HepG2 (cell line): ENCODE results near the gene RSPRY1. TPM values are rescaled to one million over a fixed set of nuclear protein-coding genes. Genes with fewer than 3 reads are reported as not detected.

Experiments
- ARHGAP35 ChIP-seq: sonication (generic); formaldehyde crosslinking; IDR thresholded peaks from 2 replicates; pipeline ENCODE4 v1.9.0; 2022; ENCODE audit warnings: mild to moderate bottlenecking, inconsistent platforms, moderate library complexity, missing genetic modification reagents, borderline replicate concordance
- ATF1 ChIP-seq: IDR thresholded peaks from 2 replicates; pipeline ENCODE4 v1.6.1; 2016; ENCODE audit warnings: mild to moderate bottlenecking, control low read depth
- GATAD2A ChIP-seq: IDR thresholded peaks from 2 replicates; pipeline ENCODE4 v1.6.1; 2016
- HMG20A ChIP-seq: IDR thresholded peaks from 2 replicates; pipeline ENCODE4 v1.6.1; 2016; ENCODE audit warnings: borderline replicate concordance
- HOXA9 ChIP-seq: sonication (generic); formaldehyde crosslinking; IDR thresholded peaks from 2 replicates; pipeline ENCODE4 v1.8.1; 2022; ENCODE audit warnings: missing genetic modification reagents, mild to moderate bottlenecking, moderate library complexity, borderline replicate concordance
- IRF2 ChIP-seq: IDR thresholded peaks from 2 replicates; pipeline ENCODE4 v1.6.1; 2018; ENCODE audit warnings: missing genetic modification reagents, missing compliant biosample characterization
- MAFF ChIP-seq: IDR thresholded peaks from 2 replicates; pipeline ENCODE4 v1.6.1; 2011; ENCODE audit warnings: low read depth, low read length, improper control_type of control experiment
- PPARG ChIP-seq: conservative IDR thresholded peaks from 2 replicates; pipeline ENCODE4 v1.6.1; 2016; ENCODE audit warnings: missing biosample characterization, missing genetic modification reagents
- SIX4 ChIP-seq: sonication (generic); formaldehyde crosslinking; IDR thresholded peaks from 2 replicates; pipeline ENCODE4 v1.4.0; 2020; ENCODE audit warnings: missing genetic modification reagents
- STAG1 ChIP-seq: sonication (generic); formaldehyde crosslinking; IDR thresholded peaks from 2 replicates; pipeline ENCODE4 v1.4.0; 2020; ENCODE audit warnings: missing genetic modification reagents
- ZFYVE20 ChIP-seq: sonication (generic); formaldehyde crosslinking; IDR thresholded peaks from 2 replicates; pipeline ENCODE4 v1.8.0; 2023; ENCODE audit warnings: low read depth, mild to moderate bottlenecking, moderate library complexity, missing genetic modification reagents, borderline replicate concordance
- ZNF768 ChIP-seq: sonication (generic); formaldehyde crosslinking; IDR thresholded peaks from 2 replicates; pipeline ENCODE4 v1.4.0; 2020; ENCODE audit warnings: missing genetic modification reagents
- ZNF816 ChIP-seq: sonication (generic); formaldehyde crosslinking; IDR thresholded peaks from 2 replicates; pipeline ENCODE4 v1.8.0; 2022; ENCODE audit warnings: missing genetic modification reagents, mild to moderate bottlenecking, borderline replicate concordance
- ZNF878 ChIP-seq: sonication (generic); formaldehyde crosslinking; IDR thresholded peaks from 2 replicates; pipeline ENCODE4 v1.8.1; 2023; ENCODE audit warnings: mild to moderate bottlenecking, missing genetic modification reagents, moderate library complexity
- ZNF891 ChIP-seq: sonication (generic); formaldehyde crosslinking; IDR thresholded peaks from 2 replicates; pipeline ENCODE4 v1.5.0; 2020; ENCODE audit warnings: mild to moderate bottlenecking, missing genetic modification reagents
- ZSCAN30 ChIP-seq: sonication (generic); formaldehyde crosslinking; IDR thresholded peaks from 2 replicates; pipeline ENCODE4 v1.5.0; 2020; ENCODE audit warnings: mild to moderate bottlenecking, missing genetic modification reagents
- polyA plus RNA-seq, 8 experiments: library from polyadenylated mRNA; depleted of rRNA in 3 of 8; stranded (reverse) in 7 of 8; unstranded in 1 of 8; fragments of >200 nt; fragmentation: Illumina TruSeq in 4 of 8; extraction: Trizol in 4 of 8; gene quantifications; 2 replicates each; pipeline versions ENCODE4 v1.2.1 to v1.2.3, GENCODE V29; 2011 to 2016; ENCODE audit warnings: low read depth in 4 of 8, missing spikeins in 1 of 8, mixed read lengths in 1 of 8; ENCODE audit not compliant: insufficient read depth in 1 of 8
- total RNA-seq, 5 experiments: library from RNA; depleted of rRNA; stranded (reverse); fragments of >200 nt; fragmentation: Illumina TruSeq; extraction: Trizol; gene quantifications; 2 replicates each; pipeline ENCODE4 v1.2.3, GENCODE V29; 2016; ENCODE audit warnings: low read depth in 1 of 5
- TF ChIP-seq, protein P1 (sequence below): sonication (generic); formaldehyde crosslinking; IDR thresholded peaks from 2 replicates; pipeline ENCODE4 v1.8.0; 2022; ENCODE audit warnings: mild to moderate bottlenecking, missing genetic modification reagents, moderate library complexity

The RSPRY1 gene
- total and polyA plus RNA-seq, 2 of the 13 experiments (the other 11 are each of a cell fraction or from before 2014, with no cell fraction given), result 53.4 to 61.0 TPM

DNA sequence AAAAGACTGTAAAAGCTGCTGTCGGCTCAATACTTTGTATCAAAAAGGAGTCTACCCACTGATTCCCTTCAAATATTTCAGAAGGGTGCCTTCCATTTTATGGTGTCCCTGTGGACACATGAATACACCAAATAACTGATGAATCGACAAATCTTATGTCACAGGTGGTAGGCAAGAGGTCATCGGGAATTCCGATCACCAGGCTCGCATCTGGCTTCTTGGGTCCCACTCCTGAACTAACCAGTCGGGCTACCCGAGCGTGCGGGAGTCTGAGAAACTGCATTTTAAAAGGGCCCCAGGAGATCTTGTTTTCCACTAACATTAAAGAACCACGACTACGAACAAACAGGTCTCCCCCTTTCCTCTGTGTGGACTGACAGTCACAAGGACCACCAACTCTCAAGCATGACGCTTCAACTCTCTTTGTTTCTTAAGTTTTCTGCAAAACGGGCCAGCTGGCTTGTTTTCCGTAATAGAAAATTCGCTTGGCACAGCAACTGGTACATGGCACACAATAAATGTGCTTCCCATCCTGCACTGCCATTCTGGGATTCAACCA, 1.2 kb upstream of the RSPRY1 start (continued):
- TF ChIP-seq ZSCAN30 (CRISPR knock-in tag) (no peak), ZNF891 (no peak), ZNF768 (CRISPR knock-in tag) (no peak), ZNF816 (CRISPR knock-in tag) (0 out of 2 replicates have a peak, but pooled peaks have one; percentile 83), HMG20A (CRISPR knock-in tag) (no peak), ZNF878 (no peak), ARHGAP35 (CRISPR knock-in tag) (no peak), IRF2 (CRISPR knock-in tag) (0 out of 2 replicates have a peak, but pooled peaks have one; percentile 9), STAG1 (CRISPR knock-in tag) (peak; percentile 3; the same call in 1 of the 2 replicates), PPARG (CRISPR knock-in tag) (peak; percentile 82), GATAD2A (CRISPR knock-in tag) (no peak), ATF1 (CRISPR knock-in tag) (no peak), MAFF (peak; percentile 94), HOXA9 (CRISPR knock-in tag) (no peak), ZFYVE20 (CRISPR knock-in tag) (no peak), SIX4 (CRISPR knock-in tag) (no peak)
- TF ChIP-seq, protein P1, sequence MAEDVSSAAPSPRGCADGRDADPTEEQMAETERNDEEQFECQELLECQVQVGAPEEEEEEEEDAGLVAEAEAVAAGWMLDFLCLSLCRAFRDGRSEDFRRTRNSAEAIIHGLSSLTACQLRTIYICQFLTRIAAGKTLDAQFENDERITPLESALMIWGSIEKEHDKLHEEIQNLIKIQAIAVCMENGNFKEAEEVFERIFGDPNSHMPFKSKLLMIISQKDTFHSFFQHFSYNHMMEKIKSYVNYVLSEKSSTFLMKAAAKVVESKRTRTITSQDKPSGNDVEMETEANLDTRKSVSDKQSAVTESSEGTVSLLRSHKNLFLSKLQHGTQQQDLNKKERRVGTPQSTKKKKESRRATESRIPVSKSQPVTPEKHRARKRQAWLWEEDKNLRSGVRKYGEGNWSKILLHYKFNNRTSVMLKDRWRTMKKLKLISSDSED (CRISPR knock-in tag), result no peak
- TF ChIP-seq, all 625 proteins: peak for 21
